SU-DHL-6 (cell line): Measurements from ENCODE around the gene TNIK.

ENCODE experiments used
- H2AFZ ChIP-seq: fragments of 200-600 bp; sonication (generic); 2 replicates; pipeline ENCODE4 v1.6.1; 2014; ENCODE audit warnings: low read depth, mild to moderate bottlenecking, moderate library complexity, mixed read lengths, antibody characterized with exemption, low read length; ENCODE audit not compliant: severe bottlenecking
- H3F3A ChIP-seq: fragments of 200-600 bp; shearing (Covaris generic); 2 replicates; pipeline ENCODE4 v1.6.0; 2016; ENCODE audit warnings: antibody characterized with exemption, mild to moderate bottlenecking; ENCODE audit not compliant: insufficient read depth
- H3K27ac ChIP-seq: fragments of 200-600 bp; sonication (generic); 2 replicates; pipeline ENCODE4 v1.5.1; 2016; ENCODE audit warnings: low read depth, mild to moderate bottlenecking, low read length, moderate library complexity, mixed read lengths
- H3K27me3 ChIP-seq: fragments of 200-600 bp; sonication (generic), shearing (Covaris generic); 2 replicates; pipeline ENCODE4 v1.6.0; 2014; ENCODE audit warnings: mild to moderate bottlenecking, low read length
- H3K36me3 ChIP-seq: fragments of 200-600 bp; sonication (generic); 2 replicates; pipeline ENCODE4 v1.6.1; 2014; ENCODE audit warnings: mild to moderate bottlenecking, low read length, mixed read lengths
- H3K4me2 ChIP-seq: fragments of 300-600, 200-600 bp; shearing (Covaris generic), sonication (generic); 2 replicates; pipeline ENCODE4 v1.6.0; 2014; ENCODE audit warnings: low read length, low read depth, mild to moderate bottlenecking; ENCODE audit not compliant: poor library complexity, severe bottlenecking
- H3K4me3 ChIP-seq: fragments of 200-600 bp; sonication (generic); 2 replicates; pipeline ENCODE4 v1.5.1; 2014; ENCODE audit warnings: antibody characterized with exemption, low read length, mild to moderate bottlenecking, mixed read lengths; ENCODE audit not compliant: insufficient read depth, poor library complexity, severe bottlenecking
- H3K79me2 ChIP-seq: fragments of 200-600 bp; sonication (generic); 2 replicates; pipeline ENCODE4 v1.6.1; 2014; ENCODE audit warnings: mild to moderate bottlenecking, low read length, moderate library complexity; ENCODE audit not compliant: insufficient read depth
- H3K9ac ChIP-seq: fragments of 200-600 bp; sonication (generic); 2 replicates; pipeline ENCODE4 v1.7.0; 2014; ENCODE audit warnings: mild to moderate bottlenecking, low read length
- H3K9me2 ChIP-seq: fragments of 200-600 bp; sonication (generic); replicated peaks from 2 replicates; pipeline ENCODE4 v1.6.1; 2014; ENCODE audit warnings: low read length; ENCODE audit not compliant: insufficient read depth
- H3K9me3 ChIP-seq: fragments of 200-600 bp; sonication (generic); 2 replicates; pipeline ENCODE4 v1.6.1; 2014; ENCODE audit warnings: low read length, mixed read lengths; ENCODE audit not compliant: insufficient read depth
- H4K20me1 ChIP-seq: fragments of 200-600 bp; sonication (generic); 2 replicates; pipeline ENCODE4 v1.6.1; 2014; ENCODE audit warnings: low read depth, mild to moderate bottlenecking, antibody characterized with exemption, low read length, moderate library complexity, mixed read lengths
- CTCF ChIP-seq: fragments of 200-600 bp; sonication (generic); IDR thresholded peaks from one replicate; pipeline ENCODE4 v1.5.1; 2017; ENCODE audit warnings: antibody characterized with exemption, mild to moderate bottlenecking, low read length, moderate library complexity; ENCODE audit not compliant: insufficient read depth, poor library complexity, severe bottlenecking
- EZH2phosphoT487 ChIP-seq: fragments of 200-600 bp; sonication (generic), shearing (Covaris generic); conservative IDR thresholded peaks from 2 replicates; pipeline ENCODE4 v1.6.1; 2018; ENCODE audit warnings: mild to moderate bottlenecking, antibody characterized with exemption, low read length, moderate library complexity, mixed read lengths

Gene TNIK

GRCh38 chr3:171201825-171202224, 258.4 kb downstream of the TNIK start:
- no peaks in the 10 kb centered on the region for H3K9me3 ChIP-seq
- no peaks in the 10 kb centered on the region for H3K36me3 ChIP-seq
- H2AFZ ChIP-seq = no peak overlapping the region
- no peaks in the 10 kb centered on the region for H4K20me1 ChIP-seq
- no peaks in the 10 kb centered on the region for H3K9me2 ChIP-seq
- H3F3A ChIP-seq = no peaks in the 10 kb centered on the region
- H3K27me3 ChIP-seq = no peaks in the 10 kb centered on the region
- H3K4me2 ChIP-seq = no peak overlapping the region
- H3K9ac ChIP-seq = no peak overlapping the region
- no peak overlapping the region for H3K27ac ChIP-seq
- TF ChIP-seq EZH2phosphoT487 (no peak), CTCF (no peak)
- no peaks in the 10 kb centered on the region for H3K79me2 ChIP-seq
- no peak overlapping the region for H3K4me3 ChIP-seq

- no peaks in the 10 kb centered on the region for H4K20me1 ChIP-seq
- H3K9me3 ChIP-seq = no peaks in the 10 kb centered on the region
- H3K9me2 ChIP-seq = no peaks in the 10 kb centered on the region
- no peak overlapping the region for H3K4me3 ChIP-seq
- TF ChIP-seq EZH2phosphoT487 (no peak), CTCF (no peak)
- H3K4me2 ChIP-seq = no peak overlapping the region
- H3K27ac ChIP-seq = no peak overlapping the region
- no peaks in the 10 kb centered on the region for H3K27me3 ChIP-seq
- H2AFZ ChIP-seq = no peak overlapping the region
- no peaks in the 10 kb centered on the region for H3K79me2 ChIP-seq
- no peaks in the 10 kb centered on the region for H3F3A ChIP-seq
- no peaks in the 10 kb centered on the region for H3K36me3 ChIP-seq
- H3K9ac ChIP-seq = no peak overlapping the region
These were observed 259.5 kb downstream of the TNIK start for GRCh38 chr3:171200750-171201088.

GRCh38 chr3:171200052-171200749, 260.0 kb downstream of the TNIK start:
- H3K4me3 ChIP-seq = no peak overlapping the region
- TF ChIP-seq EZH2phosphoT487 (no peak), CTCF (no peak)

More at GRCh38 chr3:171200052-171200749, 260.0 kb downstream of the TNIK start:
- Histone ChIP-seq H3K4me2 (no peak overlapping the region), H2AFZ (no peak overlapping the region), H3K36me3 (no peaks in the 10 kb centered on the region), H4K20me1 (no peaks in the 10 kb centered on the region), H3K27me3 (no peaks in the 10 kb centered on the region), H3K9ac (no peak overlapping the region), H3K9me3 (no peaks in the 10 kb centered on the region), H3K27ac (no peak overlapping the region), H3K9me2 (no peaks in the 10 kb centered on the region), H3F3A (no peaks in the 10 kb centered on the region), H3K79me2 (no peaks in the 10 kb centered on the region)
